T-helper 9 cell (primary cell): Measurements from ENCODE around the gene ADAMTS12.
"Not testable (repeated sequence)": the region's sequence is repeated elsewhere in the genome, so short reads cannot be mapped to it uniquely, and the experiment has no call there.

Source experiments
- DNase-seq: peaks from one replicate; pipeline ENCODE4 v3.0.0-alpha.2; 2020

The ADAMTS12 gene

DNA sequence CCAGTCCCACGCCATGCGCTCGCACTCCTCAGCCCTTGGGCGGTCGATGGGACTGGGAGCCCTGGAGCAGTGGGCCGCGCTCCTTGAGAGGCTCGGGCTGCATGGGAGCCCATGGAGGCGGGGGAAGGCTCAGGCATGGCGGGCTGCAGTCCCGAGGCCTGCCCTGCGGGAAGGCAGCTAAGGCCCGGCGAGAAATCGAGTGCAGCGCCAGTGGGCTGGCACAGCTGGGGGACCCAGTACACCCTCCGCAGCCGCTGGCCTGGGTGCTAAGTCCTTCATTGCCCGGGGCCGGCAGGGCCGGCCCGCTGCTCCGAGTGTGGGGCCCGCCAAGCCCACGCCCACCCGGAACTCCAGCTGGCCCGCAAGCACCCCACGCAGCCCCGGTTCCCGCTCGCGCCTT, 376.4 kb downstream of the ADAMTS12 start:
- DNase-seq = not testable (repeated sequence)

DNA sequence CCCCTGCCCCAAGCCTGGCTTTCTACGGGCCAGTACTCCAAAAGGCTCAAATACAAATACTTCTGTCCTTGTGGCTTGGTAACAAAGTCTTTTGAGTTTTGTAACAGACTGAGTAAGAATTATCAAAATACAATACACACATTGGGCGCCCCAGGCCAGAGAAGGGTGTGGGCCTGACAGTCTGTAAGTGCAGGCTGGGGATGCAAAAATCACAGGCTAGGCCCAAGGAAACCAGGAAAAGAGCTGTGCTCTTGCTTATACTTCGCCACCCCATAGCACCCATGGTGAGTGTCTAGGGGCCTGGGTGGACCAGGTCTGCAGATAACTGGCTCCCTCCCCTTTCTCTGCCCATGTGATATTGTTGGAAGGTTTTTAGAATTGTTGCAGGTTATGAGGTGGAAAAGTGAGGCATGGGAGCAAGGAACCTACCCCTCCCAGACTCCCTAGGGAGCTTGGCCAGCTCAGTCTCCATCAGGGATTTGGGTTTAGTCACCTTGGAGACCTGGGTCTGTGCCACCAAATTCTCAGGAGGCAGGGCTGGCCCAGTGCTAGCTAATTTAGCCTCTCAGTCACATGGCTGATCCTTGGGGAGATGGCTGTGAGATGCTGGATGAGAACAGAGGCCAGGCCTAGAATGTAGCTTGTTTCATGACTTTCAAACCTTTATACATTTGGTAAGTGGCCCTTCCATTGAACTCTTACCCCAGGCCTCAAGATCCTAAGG, 378.2 kb downstream of the ADAMTS12 start:
- DNase-seq = no peak

DNA sequence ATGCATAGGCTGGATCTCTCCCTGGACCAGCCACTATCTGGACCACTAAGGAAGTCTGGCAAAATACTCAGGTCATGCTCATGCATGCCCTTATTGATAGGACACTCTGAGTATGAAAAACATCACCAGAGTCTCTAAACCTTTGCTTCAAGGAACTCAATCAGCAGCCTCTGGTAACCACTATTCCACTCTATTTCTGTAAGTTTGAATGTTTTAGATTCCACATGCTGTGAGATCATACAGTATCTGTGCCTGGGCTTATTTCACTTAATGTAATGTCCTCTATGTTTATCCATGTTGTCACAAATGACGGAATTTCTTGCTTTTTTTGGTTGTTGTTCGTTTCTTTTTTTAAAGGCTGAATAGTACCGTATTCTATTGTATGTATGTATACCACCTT, 382.8 kb downstream of the ADAMTS12 start:
- no peak for DNase-seq

DNA sequence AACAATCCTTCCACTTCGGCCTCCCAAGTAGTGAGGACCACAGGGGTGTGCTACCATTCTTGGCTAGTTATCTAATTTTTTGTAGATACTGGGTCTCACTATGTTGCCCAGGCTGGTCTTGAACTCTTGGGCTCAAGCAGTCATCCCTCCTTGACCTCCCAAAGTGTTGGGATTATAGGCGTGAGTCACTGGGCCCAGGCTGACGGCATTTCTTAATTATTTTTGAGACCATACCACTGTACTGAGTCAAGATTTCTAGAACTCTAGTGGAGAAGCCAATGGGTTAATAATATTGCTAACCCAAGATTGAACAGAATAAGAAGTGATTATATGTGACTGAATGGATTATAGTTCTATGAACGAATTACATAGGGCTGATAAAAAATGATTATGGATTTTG, 384.4 kb downstream of the ADAMTS12 start:
- no peak for DNase-seq

DNA sequence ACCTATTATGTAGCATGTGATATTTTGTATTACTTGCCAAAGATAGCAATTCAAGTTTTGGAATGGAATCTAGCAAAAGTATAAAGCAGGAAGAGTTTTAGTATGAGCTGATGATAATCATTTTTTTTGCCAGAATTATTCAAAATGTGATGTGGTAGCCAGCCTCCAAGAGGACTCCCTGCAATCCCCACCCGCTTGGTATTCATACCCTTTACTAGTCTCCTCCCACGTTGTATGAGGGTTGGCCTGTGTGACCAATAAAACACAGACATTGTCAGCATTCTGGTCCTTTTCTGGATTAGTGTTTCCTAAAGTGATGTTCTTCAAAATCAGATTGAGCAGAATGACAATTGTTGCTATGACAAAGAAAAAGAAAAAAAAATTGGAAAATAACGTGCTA, 387.2 kb downstream of the ADAMTS12 start:
- no peak for DNase-seq

DNA sequence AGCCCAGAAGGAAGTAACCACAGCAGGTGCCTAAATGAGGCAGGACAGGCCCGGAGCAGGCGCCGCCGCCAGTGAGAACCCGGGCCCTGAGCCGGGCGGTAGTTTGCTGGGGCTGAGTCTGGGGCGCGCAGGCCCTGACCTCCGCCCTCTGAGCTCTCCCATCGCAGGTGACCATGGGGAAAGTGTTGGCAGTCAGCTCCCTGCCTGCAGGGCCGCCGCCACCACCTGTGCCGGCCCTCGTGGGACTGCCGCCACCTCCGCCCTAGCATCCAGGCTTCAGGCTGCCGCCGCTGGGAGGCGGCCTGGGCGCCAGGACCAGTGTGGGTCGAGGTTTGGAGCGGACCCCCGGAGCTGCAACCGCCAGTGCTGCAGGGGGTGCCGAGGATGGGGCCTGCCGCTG, 389.9 kb downstream of the ADAMTS12 start:
- DNase-seq = no peak

DNA sequence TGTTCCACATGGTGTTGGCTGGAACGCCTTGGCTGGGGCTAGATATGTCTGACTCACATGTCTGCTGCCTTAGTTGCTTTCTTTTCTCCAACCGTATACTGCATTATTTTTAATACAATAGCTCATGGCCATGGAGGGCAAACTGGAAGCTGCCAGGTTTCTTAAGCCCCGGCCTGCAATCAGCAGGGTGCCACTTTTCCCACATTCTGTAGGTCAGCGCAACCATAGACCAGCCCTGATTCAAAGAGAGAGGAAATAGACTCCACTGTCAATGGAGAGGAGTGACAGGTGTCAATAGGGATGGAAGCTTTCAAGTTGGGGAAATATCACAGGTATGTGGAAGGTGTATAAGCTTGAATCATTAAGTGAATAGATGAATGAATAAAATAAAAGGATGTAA, 390.5 kb downstream of the ADAMTS12 start:
- no peak for DNase-seq

DNA sequence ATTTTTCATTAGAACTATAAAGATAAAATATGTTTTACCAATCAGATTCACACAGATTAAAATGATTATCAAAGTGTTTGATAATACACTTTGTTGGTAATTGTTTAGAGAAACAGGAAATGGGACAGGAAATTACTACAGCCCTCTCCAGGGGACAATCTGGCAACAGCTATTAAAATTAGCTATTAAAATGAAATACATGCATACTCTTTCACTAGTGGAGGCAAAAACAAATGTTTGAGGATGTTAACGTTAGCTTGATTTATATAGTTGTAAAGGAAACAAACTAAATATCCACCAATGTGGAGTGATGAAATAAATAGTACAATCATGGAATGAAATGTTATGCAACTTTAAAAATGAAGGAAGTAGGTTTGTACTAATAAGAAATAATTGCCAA, 397.3 kb downstream of the ADAMTS12 start:
- DNase-seq = no peak

DNA sequence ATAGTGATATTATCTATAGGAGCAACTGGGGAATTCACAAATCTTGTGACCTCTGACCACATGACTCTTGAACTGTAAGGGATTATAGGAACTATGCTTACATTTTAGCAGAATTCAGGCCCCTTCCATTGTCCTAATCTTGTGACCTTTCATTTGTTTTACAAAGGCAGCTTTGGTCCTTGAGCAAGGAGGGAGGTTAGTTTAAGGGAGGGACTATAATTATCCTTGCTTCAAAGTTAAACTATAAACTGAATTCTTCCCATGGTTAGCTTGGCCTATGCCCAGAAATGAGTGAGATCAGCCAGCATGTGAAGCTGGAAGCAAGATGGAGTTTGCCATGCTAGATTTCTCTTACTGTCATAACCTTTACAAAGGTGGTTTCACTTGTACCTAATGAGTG, 399.8 kb downstream of the ADAMTS12 start:
- DNase-seq = no peak

DNA sequence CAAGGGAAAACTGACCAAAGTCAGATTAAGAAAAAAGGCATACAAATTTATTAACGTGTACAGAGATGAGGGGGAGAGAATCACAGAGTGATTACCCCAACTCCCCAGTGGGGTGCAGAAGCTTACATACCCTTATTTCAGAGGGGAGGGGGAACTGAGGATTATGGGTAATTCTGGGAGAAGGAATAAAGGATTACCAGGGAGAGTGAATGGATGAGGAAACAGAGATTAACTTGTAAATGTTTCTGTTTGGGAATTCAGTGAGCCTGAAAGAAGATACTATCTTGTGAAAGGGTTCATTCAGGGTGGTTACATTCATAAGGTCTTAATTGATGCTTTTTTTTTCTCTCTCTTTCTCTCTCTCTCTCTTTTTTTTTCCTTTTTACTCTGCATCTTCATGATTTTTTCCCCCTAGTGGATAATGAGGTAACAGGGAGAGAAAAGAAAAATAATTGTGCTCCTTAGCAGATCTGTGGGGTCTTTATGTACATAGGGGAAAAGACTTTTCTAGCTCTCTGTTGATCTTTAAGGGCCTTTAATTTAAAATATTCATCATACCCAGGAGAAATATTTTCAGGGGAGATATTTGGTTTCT, 401.6 kb downstream of the ADAMTS12 start:
- no peak for DNase-seq

DNA sequence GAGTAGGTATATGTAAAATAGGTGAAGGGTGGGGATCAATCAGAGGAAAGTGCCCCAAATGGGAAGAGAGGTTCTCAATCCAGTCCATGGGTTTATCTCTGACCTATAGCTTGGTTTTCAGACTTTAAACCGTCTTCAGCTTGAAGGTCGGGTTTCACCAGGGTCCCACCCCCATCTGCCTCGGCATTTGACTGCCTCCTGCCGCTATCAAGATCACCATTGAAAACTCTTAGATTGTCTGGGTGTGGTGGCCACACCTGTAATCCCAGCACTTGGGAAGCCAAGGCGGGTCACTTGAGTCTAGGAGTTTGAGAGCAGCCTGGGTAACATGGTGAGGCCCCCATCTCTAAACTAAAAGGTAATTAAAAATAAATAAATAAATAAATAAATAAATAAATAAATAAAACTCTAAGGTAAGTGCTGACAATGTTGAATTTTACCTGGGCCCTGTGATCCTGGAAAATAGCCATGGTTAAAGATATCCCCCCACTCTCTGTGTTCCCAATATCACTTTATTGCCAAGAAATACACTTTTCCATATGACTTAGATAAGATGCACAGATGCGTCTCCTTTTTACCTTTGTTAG, 402.2 kb downstream of the ADAMTS12 start:
- DNase-seq = no peak

DNA sequence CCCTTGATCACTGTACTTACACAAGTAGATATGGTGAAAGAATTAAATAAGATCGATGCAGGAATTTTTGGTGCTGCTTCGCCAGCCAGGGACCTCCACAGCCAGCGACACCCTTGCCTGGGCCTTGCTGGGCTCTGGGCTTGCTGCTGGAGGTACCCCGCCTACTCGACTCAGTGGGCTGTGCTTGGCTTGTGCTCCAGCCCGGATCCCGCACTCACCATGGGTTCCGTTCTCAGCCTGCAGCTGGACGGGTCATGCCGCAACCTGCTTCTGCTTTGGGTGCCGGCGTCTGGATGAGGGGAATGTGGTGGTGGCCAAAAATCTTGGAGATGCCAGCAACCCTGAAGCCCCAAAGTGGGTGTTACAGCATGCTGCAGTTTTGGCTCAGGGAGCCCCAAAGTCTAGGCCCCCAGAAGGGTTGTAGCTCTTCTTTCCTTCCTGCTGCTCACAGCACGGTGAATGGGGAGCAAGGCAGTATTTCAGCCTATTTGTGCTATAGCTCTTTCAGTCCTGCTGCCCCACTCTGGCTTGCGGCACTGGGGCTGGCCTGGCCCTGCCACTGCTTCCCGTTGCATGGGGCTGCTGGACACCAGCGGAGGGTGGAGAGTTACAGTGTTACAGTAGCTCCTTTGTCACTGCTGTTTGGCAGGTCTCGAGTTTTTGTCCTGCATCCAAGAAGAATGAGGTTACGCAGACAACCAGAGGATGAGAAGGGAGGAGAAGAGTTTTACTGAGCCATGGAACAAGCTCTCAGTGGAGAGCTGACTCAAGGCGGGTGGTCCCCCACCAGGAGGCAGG, 403.0 kb downstream of the ADAMTS12 start:
- DNase-seq = no peak

DNA sequence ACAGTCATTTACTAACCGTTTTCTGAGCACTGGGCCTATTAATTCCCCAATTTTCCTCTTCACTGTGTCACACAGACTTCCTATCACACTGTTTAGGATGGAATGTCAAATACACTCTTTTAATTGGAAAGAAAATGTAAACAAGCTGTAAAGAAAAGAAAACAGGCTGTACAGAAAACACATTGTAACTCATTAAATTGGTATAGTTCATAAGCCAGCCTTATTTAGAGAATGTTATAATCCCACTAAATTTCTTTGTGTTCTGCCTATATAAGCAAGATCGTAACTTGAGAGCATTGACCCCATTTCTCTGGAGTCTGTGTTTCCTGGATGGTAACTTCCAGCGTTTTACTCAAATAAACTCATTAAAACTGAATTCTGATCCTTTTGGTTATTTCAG, 404.6 kb downstream of the ADAMTS12 start:
- no peak for DNase-seq

DNA sequence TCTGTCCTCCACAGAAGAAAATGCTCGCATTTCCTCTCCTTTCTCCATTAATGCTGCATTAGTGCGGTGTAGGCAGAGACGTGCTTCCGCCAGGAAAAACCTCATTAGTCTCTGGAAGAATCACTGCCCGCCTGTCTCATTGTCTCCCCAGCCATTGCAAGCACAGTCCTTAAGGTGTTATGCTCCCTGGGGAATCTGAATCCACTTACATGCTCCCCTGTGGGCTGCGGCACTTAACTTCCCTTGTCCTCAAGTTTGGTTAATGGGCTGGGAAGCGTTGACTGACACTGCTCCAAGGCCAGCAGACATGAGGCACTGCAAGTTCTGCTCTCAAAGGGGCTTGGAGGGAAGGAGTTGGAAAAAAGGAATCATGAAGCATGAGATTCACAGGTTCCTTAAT, 409.5 kb downstream of the ADAMTS12 start:
- DNase-seq = no peak

DNA sequence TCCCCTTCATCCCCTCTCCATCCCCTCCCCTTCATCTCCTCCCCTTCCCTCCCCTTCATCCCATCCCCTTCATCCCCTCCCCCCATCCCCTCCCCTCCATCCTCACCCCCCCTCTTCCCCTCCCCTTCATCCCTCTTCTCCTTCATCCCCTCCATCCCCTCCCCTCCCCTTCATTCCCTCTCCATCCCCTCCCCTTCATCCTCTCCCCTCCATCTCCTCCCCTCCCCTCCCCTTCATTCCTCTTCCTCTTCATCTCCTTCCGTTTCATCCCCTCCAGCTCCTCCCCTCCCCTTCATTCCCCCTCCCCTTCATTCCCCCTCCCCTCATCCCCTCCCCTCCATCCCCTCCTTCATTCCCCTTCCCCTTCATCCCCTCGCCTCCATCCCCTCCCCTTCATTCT, 410.9 kb downstream of the ADAMTS12 start:
- no peak for DNase-seq

DNA sequence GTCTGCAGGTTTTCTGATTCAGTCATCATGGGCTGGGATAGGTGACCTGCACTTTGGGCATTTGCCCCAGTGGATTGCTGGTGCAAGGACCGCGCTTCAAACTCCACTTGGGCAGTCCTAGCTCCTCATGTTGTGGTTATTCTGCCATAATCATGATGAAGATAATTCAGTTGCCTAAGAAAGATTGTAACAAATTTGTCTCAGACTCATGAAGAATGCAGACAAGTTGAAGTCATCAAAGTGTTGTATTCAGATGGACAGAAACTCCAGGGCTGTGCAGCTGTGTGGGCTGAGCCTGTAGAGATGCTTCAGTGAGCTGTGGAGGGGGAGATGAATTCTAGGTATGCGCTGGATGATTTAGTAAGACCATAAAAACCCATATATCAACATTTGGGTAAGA, 412.5 kb downstream of the ADAMTS12 start:
- no peak for DNase-seq

DNA sequence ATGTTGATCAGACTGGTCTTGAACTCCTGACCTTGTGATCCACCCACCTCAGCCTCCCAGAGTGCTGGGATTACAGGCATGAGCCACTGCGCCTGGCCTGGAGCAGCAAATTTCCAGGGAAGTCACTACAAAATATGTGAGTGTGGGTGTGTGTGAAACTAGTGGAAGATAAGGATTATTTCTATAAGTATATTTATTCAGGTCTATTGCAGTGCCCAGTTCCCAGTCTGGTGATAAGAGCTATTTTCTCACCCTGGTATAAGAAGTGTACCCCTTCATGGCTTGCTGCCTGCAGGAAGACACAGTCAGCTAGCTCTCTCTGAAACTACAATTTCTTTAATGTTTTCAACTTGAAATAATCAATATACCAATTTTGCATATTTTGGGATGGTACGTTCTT, 414.0 kb downstream of the ADAMTS12 start:
- DNase-seq = no peak

DNA sequence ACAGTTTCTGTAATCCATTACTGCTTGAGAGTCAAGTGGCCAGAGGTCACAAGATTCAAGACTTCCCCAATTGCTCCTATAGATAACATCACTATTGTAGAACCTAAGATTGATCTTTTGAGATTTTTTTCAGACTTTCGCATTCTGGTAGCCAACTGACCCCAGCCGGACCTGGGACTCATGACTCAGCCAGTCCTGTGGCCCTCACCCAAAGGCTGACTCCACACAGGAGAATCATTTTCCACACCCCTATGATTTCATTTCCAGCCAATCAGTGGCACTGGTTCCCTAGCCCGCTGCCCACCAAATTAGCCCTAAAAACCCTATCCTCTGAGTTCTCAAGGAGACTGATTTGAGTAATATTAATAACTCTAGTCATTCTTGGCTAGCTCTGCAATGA, 414.8 kb downstream of the ADAMTS12 start:
- DNase-seq = no peak

DNA sequence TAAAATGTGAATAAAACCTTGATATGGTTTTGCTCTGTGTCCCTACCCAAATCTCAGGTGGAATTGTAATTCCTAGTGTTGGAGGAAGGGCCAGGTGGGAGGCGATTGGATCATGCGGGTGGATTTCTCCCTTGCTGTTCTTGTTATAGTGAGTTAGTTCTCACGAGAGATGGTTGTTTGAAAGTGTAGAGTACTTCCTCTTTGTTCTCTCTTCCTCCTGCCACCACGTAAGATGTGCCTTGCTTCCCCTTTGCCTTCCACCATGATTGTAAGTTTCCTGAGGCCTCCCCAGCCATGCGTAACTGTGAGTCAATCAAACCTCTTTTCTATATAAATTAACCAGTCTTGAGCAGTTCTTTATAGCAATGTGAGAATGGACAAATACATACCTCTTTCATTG, 416.1 kb downstream of the ADAMTS12 start:
- no peak for DNase-seq

DNA sequence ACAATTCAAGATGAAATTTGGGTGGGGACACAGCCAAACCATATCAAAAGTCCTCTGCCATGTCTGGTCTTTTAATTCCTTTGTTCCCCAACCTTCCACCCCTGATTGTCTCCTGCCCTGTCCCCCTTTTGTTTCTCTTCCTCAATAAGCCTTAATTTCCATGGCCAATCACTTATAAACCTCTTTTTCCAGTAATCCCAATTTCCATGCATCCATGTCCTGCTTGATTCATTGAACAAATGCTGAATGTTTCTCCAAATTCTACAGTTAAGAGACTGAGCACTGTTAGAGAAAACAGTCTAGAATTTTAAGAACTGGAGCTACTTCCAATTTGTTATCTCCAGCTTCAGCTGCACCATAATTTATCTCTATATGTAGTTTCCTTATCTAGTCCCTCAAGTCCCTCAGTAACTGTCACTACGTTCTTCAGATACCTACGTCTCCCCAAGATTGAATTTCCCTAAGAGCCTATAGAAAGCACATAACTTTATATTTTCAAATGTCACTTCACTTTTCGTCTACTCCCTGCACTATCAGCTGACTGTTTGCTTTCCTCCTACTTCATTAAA, 416.8 kb downstream of the ADAMTS12 start:
- DNase-seq = no peak

DNA sequence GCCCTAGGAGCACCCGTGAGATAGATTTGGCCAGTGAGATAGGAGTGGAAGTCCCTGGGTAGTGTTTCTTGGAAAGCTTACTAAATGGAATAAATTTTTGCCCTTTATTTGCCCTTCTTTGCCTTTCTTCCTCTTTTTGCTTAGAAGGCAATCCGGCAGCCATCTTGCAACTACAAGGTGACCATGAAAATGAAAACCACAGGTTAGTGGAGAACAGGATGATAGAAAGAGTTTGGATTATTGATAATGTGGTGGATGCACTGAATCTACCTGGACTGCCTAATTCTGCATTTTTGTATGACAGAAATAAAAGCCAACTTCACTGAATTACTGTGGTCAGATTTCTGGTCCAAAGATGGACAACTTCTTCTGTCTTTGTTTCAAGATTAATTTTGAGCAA, 417.8 kb downstream of the ADAMTS12 start:
- DNase-seq = no peak
